OCI-LY3 (cell line): ENCODE measurements around the gene ATP1A1.

Source experiments
- H2AFZ ChIP-seq: fragments of 200-600, 300-600 bp; shearing (Covaris generic); 2 replicates; pipeline ENCODE4 v1.6.0; 2014; ENCODE audit warnings: antibody characterized with exemption, low read depth, low read length
- H3K27ac ChIP-seq: fragments of 200-600, 300-600 bp; sonication (generic); 2 replicates; pipeline ENCODE4 v1.5.1; 2014; ENCODE audit warnings: mild to moderate bottlenecking, low read length, moderate library complexity, mixed read lengths
- H3K27me3 ChIP-seq: fragments of 200-600, 300-600 bp; sonication (generic); 2 replicates; pipeline ENCODE4 v1.6.1; 2014; ENCODE audit warnings: low read depth, low read length, mixed read lengths
- H3K36me3 ChIP-seq: fragments of 200-600, 300-600 bp; sonication (generic); replicated peaks from 2 replicates; pipeline ENCODE3; 2014; ENCODE audit warnings: low read depth, low read length, mixed read lengths
- H3K4me1 ChIP-seq: fragments of 300-600, 200-600 bp; sonication (generic); 2 replicates; pipeline ENCODE4 v1.6.1; 2014; ENCODE audit warnings: low read length, mixed read lengths
- H3K4me2 ChIP-seq: fragments of 200-600, 300-600 bp; sonication (generic); 2 replicates; pipeline ENCODE4 v1.6.1; 2014; ENCODE audit warnings: low read length, mixed read lengths
- H3K4me3 ChIP-seq: fragments of 300-600, 200-600 bp; sonication (generic); 2 replicates; pipeline ENCODE4 v1.5.1; 2014; ENCODE audit warnings: antibody characterized with exemption, mild to moderate bottlenecking, low read length, moderate library complexity
- H3K79me2 ChIP-seq: fragments of 300-600, 200-600 bp; shearing (Covaris generic); 2 replicates; pipeline ENCODE4 v1.6.1; 2014; ENCODE audit warnings: mild to moderate bottlenecking, low read length, mixed read lengths
- H3K9ac ChIP-seq: fragments of 300-600, 200-600 bp; shearing (Covaris generic); 2 replicates; pipeline ENCODE4 v1.6.0; 2014; ENCODE audit warnings: mild to moderate bottlenecking, low read length, moderate library complexity
- H3K9me3 ChIP-seq: fragments of 200-600, 300-600 bp; shearing (Covaris generic); 2 replicates; pipeline ENCODE4 v1.6.1; 2014; ENCODE audit warnings: low read length, mixed read lengths; ENCODE audit not compliant: insufficient read depth
- H4K20me1 ChIP-seq: fragments of 200-600, 300-600 bp; sonication (generic); 2 replicates; pipeline ENCODE4 v1.6.1; 2016; ENCODE audit warnings: low read length, mixed read lengths; ENCODE audit not compliant: insufficient read depth
- EZH2phosphoT487 ChIP-seq: fragments of 200-600 bp; shearing (Covaris generic); IDR thresholded peaks from 2 replicates; pipeline ENCODE4 v1.6.1; 2018; ENCODE audit warnings: antibody characterized with exemption, mixed run types, low read depth
- TF ChIP-seq, protein P1 (sequence below): fragments of 200-600, 300-600 bp; sonication (generic); IDR thresholded peaks from 2 replicates; pipeline ENCODE4 v1.5.1; 2014; ENCODE audit warnings: antibody characterized with exemption, low read length, low read depth

Gene ATP1A1

DNA sequence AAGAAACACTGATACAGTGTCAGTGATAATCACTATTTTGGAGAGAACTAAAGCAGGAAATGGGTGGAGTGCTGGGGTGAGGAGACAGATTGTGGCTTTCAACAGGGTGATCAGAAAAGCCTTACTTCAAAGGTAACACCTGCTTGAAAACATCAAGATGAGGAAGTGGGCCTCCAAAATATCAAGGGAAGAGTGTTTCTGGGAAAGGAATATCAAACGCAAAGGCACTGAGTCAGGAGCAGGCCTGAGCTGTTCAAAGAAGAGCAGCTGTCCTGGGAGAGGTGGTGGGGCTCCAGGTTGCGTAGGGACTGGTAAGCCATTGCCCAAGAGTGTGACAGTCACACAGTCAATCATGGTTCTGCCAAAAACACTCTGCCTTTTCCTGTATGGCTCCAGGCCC lies 47.1 kb upstream of the ATP1A1 start:
- Histone ChIP-seq H3K4me2 (no peak overlapping the region), H3K27ac (no peak overlapping the region), H3K36me3 (no peaks in the 10 kb centered on the region), H3K9me3 (no peaks in the 10 kb centered on the region), H3K27me3 (no peaks in the 10 kb centered on the region), H3K9ac (no peak overlapping the region), H3K4me1 (peaks cover 8% of the 10 kb centered on the region; the same call in 1 of the 2 replicates), H3K79me2 (no peaks in the 10 kb centered on the region), H4K20me1 (no peaks in the 10 kb centered on the region), H2AFZ (no peak overlapping the region; the same call in 1 of the 2 replicates), H3K4me3 (no peak overlapping the region)
- no peak for TF ChIP-seq EZH2phosphoT487
- TF ChIP-seq, protein P1, sequence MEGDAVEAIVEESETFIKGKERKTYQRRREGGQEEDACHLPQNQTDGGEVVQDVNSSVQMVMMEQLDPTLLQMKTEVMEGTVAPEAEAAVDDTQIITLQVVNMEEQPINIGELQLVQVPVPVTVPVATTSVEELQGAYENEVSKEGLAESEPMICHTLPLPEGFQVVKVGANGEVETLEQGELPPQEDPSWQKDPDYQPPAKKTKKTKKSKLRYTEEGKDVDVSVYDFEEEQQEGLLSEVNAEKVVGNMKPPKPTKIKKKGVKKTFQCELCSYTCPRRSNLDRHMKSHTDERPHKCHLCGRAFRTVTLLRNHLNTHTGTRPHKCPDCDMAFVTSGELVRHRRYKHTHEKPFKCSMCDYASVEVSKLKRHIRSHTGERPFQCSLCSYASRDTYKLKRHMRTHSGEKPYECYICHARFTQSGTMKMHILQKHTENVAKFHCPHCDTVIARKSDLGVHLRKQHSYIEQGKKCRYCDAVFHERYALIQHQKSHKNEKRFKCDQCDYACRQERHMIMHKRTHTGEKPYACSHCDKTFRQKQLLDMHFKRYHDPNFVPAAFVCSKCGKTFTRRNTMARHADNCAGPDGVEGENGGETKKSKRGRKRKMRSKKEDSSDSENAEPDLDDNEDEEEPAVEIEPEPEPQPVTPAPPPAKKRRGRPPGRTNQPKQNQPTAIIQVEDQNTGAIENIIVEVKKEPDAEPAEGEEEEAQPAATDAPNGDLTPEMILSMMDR: no peak

DNA sequence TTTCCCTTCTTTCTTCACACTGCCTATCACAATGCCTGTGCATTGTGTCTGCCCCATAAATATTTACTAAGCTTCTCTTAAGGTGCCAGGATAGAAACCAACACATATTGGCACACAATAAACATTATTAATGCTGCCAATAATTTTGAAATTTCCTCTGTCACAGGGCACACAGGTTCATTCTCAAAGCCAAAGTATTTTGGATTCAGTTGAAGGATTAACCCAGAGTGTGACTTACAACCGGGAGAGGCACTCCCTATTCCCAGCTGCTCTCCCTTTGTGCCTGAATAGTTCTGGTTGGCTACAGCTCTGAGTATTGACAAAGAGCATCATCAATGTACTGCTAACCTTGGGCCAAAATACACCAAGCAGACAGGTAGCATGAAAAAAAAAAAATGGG lies 46.6 kb upstream of the ATP1A1 start:
- Histone ChIP-seq H4K20me1 (no peaks in the 10 kb centered on the region), H3K4me1 (peaks cover 8% of the 10 kb centered on the region; the same call in 1 of the 2 replicates), H3K36me3 (no peaks in the 10 kb centered on the region), H3K27me3 (no peaks in the 10 kb centered on the region), H3K27ac (no peak overlapping the region), H3K9ac (no peak overlapping the region), H3K9me3 (no peaks in the 10 kb centered on the region), H2AFZ (no peak overlapping the region), H3K79me2 (no peaks in the 10 kb centered on the region), H3K4me2 (no peak overlapping the region), H3K4me3 (no peak overlapping the region)
- TF ChIP-seq, protein P1: no peak
- TF ChIP-seq EZH2phosphoT487: no peak

DNA sequence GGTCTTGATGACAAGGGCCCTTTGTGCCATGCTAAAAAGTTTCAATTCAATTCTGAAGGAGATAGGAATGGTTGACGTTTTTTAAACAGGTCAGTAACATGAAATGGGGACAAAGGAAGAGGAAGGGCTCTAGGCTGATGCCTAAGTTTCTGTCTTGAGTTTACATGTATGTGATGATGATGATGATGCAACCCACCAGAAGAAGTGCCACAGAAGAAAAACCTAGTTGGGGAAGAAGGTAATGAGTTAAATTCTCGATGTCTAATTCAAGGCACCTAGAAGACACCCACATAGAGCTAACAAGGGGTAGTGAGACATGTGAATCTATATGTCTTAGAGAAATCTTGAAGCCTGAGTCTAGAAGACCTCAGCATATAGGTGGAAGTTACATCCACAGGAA lies 44.4 kb upstream of the ATP1A1 start:
- Histone ChIP-seq H3K27ac (no peak overlapping the region), H4K20me1 (no peaks in the 10 kb centered on the region), H3K36me3 (no peaks in the 10 kb centered on the region), H3K4me1 (peaks cover 8% of the 10 kb centered on the region; the same call in 1 of the 2 replicates), H3K79me2 (no peaks in the 10 kb centered on the region), H3K27me3 (no peaks in the 10 kb centered on the region), H2AFZ (no peak overlapping the region), H3K4me3 (no peak overlapping the region), H3K9ac (no peak overlapping the region), H3K4me2 (no peak overlapping the region), H3K9me3 (no peaks in the 10 kb centered on the region)
- TF ChIP-seq, protein P1: no peak
- TF ChIP-seq EZH2phosphoT487: no peak

GRCh38 chr1:116329524-116330341 lies 43.3 kb upstream of the ATP1A1 start:
- Histone ChIP-seq H3K4me1 (peaks cover 8% of the 10 kb centered on the region; the same call in 1 of the 2 replicates), H3K79me2 (no peaks in the 10 kb centered on the region), H3K27ac (no peak overlapping the region), H3K36me3 (no peaks in the 10 kb centered on the region), H3K4me2 (no peak overlapping the region), H2AFZ (no peak overlapping the region), H3K9me3 (no peaks in the 10 kb centered on the region), H3K4me3 (no peak overlapping the region), H4K20me1 (no peaks in the 10 kb centered on the region), H3K9ac (no peak overlapping the region), H3K27me3 (no peaks in the 10 kb centered on the region)
- TF ChIP-seq EZH2phosphoT487: no peak
- TF ChIP-seq, protein P1: no peak
